ENCODE data around the gene REV3L.

Gene REV3L

GRCh38 chr6:111269401-111269970 is 213.5 kb downstream of the REV3L start:
- Histone ChIP-seq H3K27me3 (ENCODE audit: control insufficient read depth, insufficient read depth, low read length, poor library complexity, severe bottlenecking) (no peaks in the 10 kb centered on the region), H3K36me3 (ENCODE audit: control insufficient read depth, insufficient read depth, low read length) (peaks cover 24% of the 10 kb centered on the region)
- WGBS, 2 experiments: 100% methylated on average over 1 of the region's 1 CpG

GRCh38 chr6:111267764-111268333 is 215.2 kb downstream of the REV3L start:
- Histone ChIP-seq H3K36me3 (ENCODE audit: control insufficient read depth, insufficient read depth, low read length) (peaks cover 24% of the 10 kb centered on the region), H3K27me3 (ENCODE audit: control insufficient read depth, insufficient read depth, low read length, poor library complexity, severe bottlenecking) (no peaks in the 10 kb centered on the region), H3K4me3 (ENCODE audit: insufficient read depth, low read depth, low read length) (no peak overlapping the region), H3K27ac (ENCODE audit: insufficient read depth, low read depth, low read length, poor library complexity, severe bottlenecking) (no peak overlapping the region), H3K4me1 (ENCODE audit: control insufficient read depth, insufficient read depth, low read length) (no peaks in the 10 kb centered on the region), H3K9me3 (ENCODE audit: control insufficient read depth, low read length) (no peaks in the 10 kb centered on the region)
- 89 to 97% methylated on average over 7 of the region's 7 CpGs for WGBS, 2 experiments

More at GRCh38 chr6:111269401-111269970, 213.5 kb downstream of the REV3L start:
- no peaks in the 10 kb centered on the region for H3K9me3 ChIP-seq (ENCODE audit: control insufficient read depth, low read length)
- no peaks in the 10 kb centered on the region for H3K4me1 ChIP-seq (ENCODE audit: control insufficient read depth, insufficient read depth, low read length)
- no peak overlapping the region for H3K27ac ChIP-seq (ENCODE audit: insufficient read depth, low read depth, low read length, poor library complexity, severe bottlenecking)
- H3K4me3 ChIP-seq (ENCODE audit: insufficient read depth, low read depth, low read length): no peak overlapping the region

- H3K36me3 ChIP-seq (ENCODE audit: control insufficient read depth, insufficient read depth, low read length): peaks cover 24% of the 10 kb centered on the region
These were observed 216.7 kb downstream of the REV3L start for GRCh38 chr6:111266276-111266675.

GRCh38 chr6:111265842-111266241 is 217.2 kb downstream of the REV3L start:
- Histone ChIP-seq H3K36me3 (ENCODE audit: control insufficient read depth, insufficient read depth, low read length) (peaks cover 24% of the 10 kb centered on the region), H3K4me1 (ENCODE audit: control insufficient read depth, insufficient read depth, low read length) (no peaks in the 10 kb centered on the region), H3K9me3 (ENCODE audit: control insufficient read depth, low read length) (no peaks in the 10 kb centered on the region), H3K27ac (ENCODE audit: insufficient read depth, low read depth, low read length, poor library complexity, severe bottlenecking) (no peak overlapping the region), H3K27me3 (ENCODE audit: control insufficient read depth, insufficient read depth, low read length, poor library complexity, severe bottlenecking) (no peaks in the 10 kb centered on the region), H3K4me3 (ENCODE audit: insufficient read depth, low read depth, low read length) (no peak overlapping the region)
- WGBS, 2 experiments: 91 to 97% methylated on average over 6 of the region's 6 CpGs

More at GRCh38 chr6:111266276-111266675, 216.7 kb downstream of the REV3L start:
- H3K4me3 ChIP-seq (ENCODE audit: insufficient read depth, low read depth, low read length): no peak overlapping the region
- WGBS, 2 experiments: 92 to 94% methylated on average over 2 of the region's 2 CpGs
- H3K4me1 ChIP-seq (ENCODE audit: control insufficient read depth, insufficient read depth, low read length): no peaks in the 10 kb centered on the region
- no peak overlapping the region for H3K27ac ChIP-seq (ENCODE audit: insufficient read depth, low read depth, low read length, poor library complexity, severe bottlenecking)
- H3K9me3 ChIP-seq (ENCODE audit: control insufficient read depth, low read length): no peaks in the 10 kb centered on the region
- H3K27me3 ChIP-seq (ENCODE audit: control insufficient read depth, insufficient read depth, low read length, poor library complexity, severe bottlenecking): no peaks in the 10 kb centered on the region

- Histone ChIP-seq H3K27ac (ENCODE audit: insufficient read depth, low read depth, low read length, poor library complexity, severe bottlenecking) (no peak overlapping the region), H3K4me3 (ENCODE audit: insufficient read depth, low read depth, low read length) (no peak overlapping the region), H3K36me3 (ENCODE audit: control insufficient read depth, insufficient read depth, low read length) (peaks cover 16% of the 10 kb centered on the region), H3K9me3 (ENCODE audit: control insufficient read depth, low read length) (no peaks in the 10 kb centered on the region), H3K4me1 (ENCODE audit: control insufficient read depth, insufficient read depth, low read length) (peaks cover 9% of the 10 kb centered on the region), H3K27me3 (ENCODE audit: control insufficient read depth, insufficient read depth, low read length, poor library complexity, severe bottlenecking) (no peaks in the 10 kb centered on the region)
- 95 to 98% methylated on average over 4 of the region's 4 CpGs for WGBS, 2 experiments
These were observed 219.2 kb downstream of the REV3L start for GRCh38 chr6:111263837-111264236.

GRCh38 chr6:111260570-111261298 is 222.3 kb downstream of the REV3L start:
- WGBS, 2 experiments: 94 to 97% methylated on average over 12 of the region's 12 CpGs
- H3K9me3 ChIP-seq (ENCODE audit: control insufficient read depth, low read length): no peaks in the 10 kb centered on the region
- no peak overlapping the region for H3K27ac ChIP-seq (ENCODE audit: insufficient read depth, low read depth, low read length, poor library complexity, severe bottlenecking)
- H3K27me3 ChIP-seq (ENCODE audit: control insufficient read depth, insufficient read depth, low read length, poor library complexity, severe bottlenecking): no peaks in the 10 kb centered on the region
- peaks cover 9% of the 10 kb centered on the region for H3K4me1 ChIP-seq (ENCODE audit: control insufficient read depth, insufficient read depth, low read length)
- peaks cover 1% of the 10 kb centered on the region for H3K36me3 ChIP-seq (ENCODE audit: control insufficient read depth, insufficient read depth, low read length)
- H3K4me3 ChIP-seq (ENCODE audit: insufficient read depth, low read depth, low read length): no peak overlapping the region

- peaks cover 9% of the 10 kb centered on the region for H3K4me1 ChIP-seq (ENCODE audit: control insufficient read depth, insufficient read depth, low read length)
- no peaks in the 10 kb centered on the region for H3K36me3 ChIP-seq (ENCODE audit: control insufficient read depth, insufficient read depth, low read length)
- 2 to 3% methylated on average over 59 of the region's 59 CpGs for WGBS, 2 experiments
- H3K4me3 ChIP-seq (ENCODE audit: insufficient read depth, low read depth, low read length): peak overlapping the region; percentile 88
- H3K9me3 ChIP-seq (ENCODE audit: control insufficient read depth, low read length): no peaks in the 10 kb centered on the region
- H3K27me3 ChIP-seq (ENCODE audit: control insufficient read depth, insufficient read depth, low read length, poor library complexity, severe bottlenecking): peaks cover 6% of the 10 kb centered on the region
- peak overlapping the region; percentile 86 for H3K27ac ChIP-seq (ENCODE audit: insufficient read depth, low read depth, low read length, poor library complexity, severe bottlenecking)
These were observed 223.8 kb downstream of the REV3L start for GRCh38 chr6:111259089-111259831.

GRCh38 chr6:111258615-111259088 is 224.4 kb downstream of the REV3L start:
- Histone ChIP-seq H3K4me3 (ENCODE audit: insufficient read depth, low read depth, low read length) (no peak overlapping the region), H3K36me3 (ENCODE audit: control insufficient read depth, insufficient read depth, low read length) (no peaks in the 10 kb centered on the region)

GRCh38 chr6:111258010-111258409 is 225.0 kb downstream of the REV3L start:
- Histone ChIP-seq H3K4me3 (ENCODE audit: insufficient read depth, low read depth, low read length) (no peak overlapping the region), H3K27me3 (ENCODE audit: control insufficient read depth, insufficient read depth, low read length, poor library complexity, severe bottlenecking) (peaks cover 6% of the 10 kb centered on the region)
- 91 to 93% methylated on average over 13 of the region's 13 CpGs for WGBS, 2 experiments

More at GRCh38 chr6:111258615-111259088, 224.4 kb downstream of the REV3L start:
- peaks cover 9% of the 10 kb centered on the region for H3K4me1 ChIP-seq (ENCODE audit: control insufficient read depth, insufficient read depth, low read length)
- no peaks in the 10 kb centered on the region for H3K9me3 ChIP-seq (ENCODE audit: control insufficient read depth, low read length)
- no peak overlapping the region for H3K27ac ChIP-seq (ENCODE audit: insufficient read depth, low read depth, low read length, poor library complexity, severe bottlenecking)
- 50 to 51% methylated on average over 18 of the region's 18 CpGs for WGBS, 2 experiments
- H3K27me3 ChIP-seq (ENCODE audit: control insufficient read depth, insufficient read depth, low read length, poor library complexity, severe bottlenecking): peaks cover 6% of the 10 kb centered on the region

GRCh38 chr6:111256646-111257045 is 226.4 kb downstream of the REV3L start:
- Histone ChIP-seq H3K27me3 (ENCODE audit: control insufficient read depth, insufficient read depth, low read length, poor library complexity, severe bottlenecking) (peaks cover 6% of the 10 kb centered on the region), H3K9me3 (ENCODE audit: control insufficient read depth, low read length) (no peaks in the 10 kb centered on the region), H3K4me1 (ENCODE audit: control insufficient read depth, insufficient read depth, low read length) (peaks cover 12% of the 10 kb centered on the region), H3K36me3 (ENCODE audit: control insufficient read depth, insufficient read depth, low read length) (no peaks in the 10 kb centered on the region), H3K27ac (ENCODE audit: insufficient read depth, low read depth, low read length, poor library complexity, severe bottlenecking) (no peak overlapping the region), H3K4me3 (ENCODE audit: insufficient read depth, low read depth, low read length) (no peak overlapping the region)

More at GRCh38 chr6:111258010-111258409, 225.0 kb downstream of the REV3L start:
- H3K9me3 ChIP-seq (ENCODE audit: control insufficient read depth, low read length): no peaks in the 10 kb centered on the region
- H3K36me3 ChIP-seq (ENCODE audit: control insufficient read depth, insufficient read depth, low read length): no peaks in the 10 kb centered on the region
- peaks cover 12% of the 10 kb centered on the region for H3K4me1 ChIP-seq (ENCODE audit: control insufficient read depth, insufficient read depth, low read length)
- H3K27ac ChIP-seq (ENCODE audit: insufficient read depth, low read depth, low read length, poor library complexity, severe bottlenecking): no peak overlapping the region

All from ectodermal cell (in vitro differentiated cells).